Measurements from ENCODE around the gene CBX2. TPM values are rescaled to one million over a fixed set of nuclear protein-coding genes. Genes with fewer than 3 reads are reported as not detected.

The CBX2 gene
- total RNA-seq, 1 donor from 2014 or later = 4.6 TPM

- TF ChIP-seq CTCF (IDR thresholded peaks at IDR 0.05) = no peak
- H3K36me3 ChIP-seq = no peaks in the 10 kb centered on the region
- peaks cover 7% of the 10 kb centered on the region for H3K27me3 ChIP-seq
- no peaks in the 10 kb centered on the region for H3K9me3 ChIP-seq
- no peak overlapping the region for H3K4me3 ChIP-seq
- peaks cover 0 to 6% of the 10 kb centered on the region in 2 donors for H3K4me1 ChIP-seq
- intact Hi-C loops (cut with DNase I) = no loop called here
- H3K27ac ChIP-seq = no peak overlapping the region
- DNase-seq (ENCODE audit: low spot score in 2 of 2) = no peak
Observed at GRCh38 chr17:79737046-79737921, 40.7 kb upstream of the CBX2 start.

GRCh38 chr17:79737922-79738578 lies 39.9 kb upstream of the CBX2 start:
- H3K4me1 ChIP-seq = peaks cover 0 to 6% of the 10 kb centered on the region in 2 donors
- no peak for DNase-seq (ENCODE audit: low spot score in 2 of 2)
- no peak overlapping the region for H3K27ac ChIP-seq
- peaks cover 10% of the 10 kb centered on the region for H3K27me3 ChIP-seq
- H3K9me3 ChIP-seq = no peaks in the 10 kb centered on the region
- H3K36me3 ChIP-seq = no peaks in the 10 kb centered on the region
- H3K4me3 ChIP-seq = no peak overlapping the region
- no peak for TF ChIP-seq CTCF (IDR thresholded peaks at IDR 0.05)
- intact Hi-C loops (cut with DNase I) = no loop called here

- no peak for TF ChIP-seq CTCF (IDR thresholded peaks at IDR 0.05)
- no peak overlapping the region for H3K4me3 ChIP-seq
- peaks cover 0 to 6% of the 10 kb centered on the region in 2 donors for H3K4me1 ChIP-seq
- DNase-seq (ENCODE audit: low spot score in 2 of 2) = no peak
- intact Hi-C loops (cut with DNase I) = no loop called here
- H3K27ac ChIP-seq = no peak overlapping the region
- no peaks in the 10 kb centered on the region for H3K36me3 ChIP-seq
- H3K9me3 ChIP-seq = no peaks in the 10 kb centered on the region
- H3K27me3 ChIP-seq = peaks cover 10% of the 10 kb centered on the region
Observed at GRCh38 chr17:79738643-79739042, 39.3 kb upstream of the CBX2 start.

GRCh38 chr17:79739148-79740062 lies 38.5 kb upstream of the CBX2 start:
- intact Hi-C loops (cut with DNase I) = no loop called here
- H3K36me3 ChIP-seq = no peaks in the 10 kb centered on the region
- no peak for DNase-seq (ENCODE audit: low spot score in 2 of 2)
- H3K4me3 ChIP-seq = no peak overlapping the region
- H3K9me3 ChIP-seq = no peaks in the 10 kb centered on the region
- no peak for TF ChIP-seq CTCF (IDR thresholded peaks at IDR 0.05)
- peaks cover 10% of the 10 kb centered on the region for H3K27me3 ChIP-seq
- H3K4me1 ChIP-seq = peaks cover 0 to 6% of the 10 kb centered on the region in 2 donors
- no peak overlapping the region for H3K27ac ChIP-seq

GRCh38 chr17:79740413-79740812 lies 37.5 kb upstream of the CBX2 start:
- intact Hi-C loops (cut with DNase I) = no loop called here
- no peak for TF ChIP-seq CTCF (IDR thresholded peaks at IDR 0.05)
- H3K27ac ChIP-seq = no peak overlapping the region
- no peak for DNase-seq (ENCODE audit: low spot score in 2 of 2)
- H3K4me3 ChIP-seq = no peak overlapping the region
- peaks cover 0 to 6% of the 10 kb centered on the region in 2 donors for H3K4me1 ChIP-seq
- H3K36me3 ChIP-seq = no peaks in the 10 kb centered on the region
- no peaks in the 10 kb centered on the region for H3K9me3 ChIP-seq
- peaks cover 10% of the 10 kb centered on the region for H3K27me3 ChIP-seq

Measured in ascending aorta (tissue), 2 donors.